IMR-90 (cell line): ENCODE results near the gene TSTD2. TPM values are rescaled to one million over a fixed set of nuclear protein-coding genes. Genes with fewer than 3 reads are reported as not detected.

Experiments
- ATAC-seq: fragments of 200-7000 bp; cut with Tn5 transposase; 2 replicates; pipeline ENCODE4 v1.9.1; 2020; ENCODE audit warnings: low read depth, mild to moderate bottlenecking, moderate library complexity
- BruUV-seq: library from RNA; stranded (reverse); fragments of 400-500 nt; replicated peaks from 2 replicates; lab custom pipeline; 2021; lab: Mats Ljungman, UMichigan
- CTCF ChIA-PET: fragments of 300-600 bp; formaldehyde crosslinking; extraction: SDS; loops from one replicate; lab custom pipeline; 2021; ENCODE audit warnings: antibody characterized with exemption; lab: Yijun Ruan, JAX
- POLR2A ChIA-PET: fragments of 300-600 bp; sonication (Branson Sonifier 250); formaldehyde crosslinking; loops from one replicate; lab custom pipeline; 2022; ENCODE audit warnings: antibody characterized with exemption; ENCODE audit not compliant: unreplicated experiment; lab: Charles Lee
- DNase-seq: peaks from one replicate; pipeline ENCODE4 v3.0.0; 2013
- H2AFZ ChIP-seq: replicated peaks from 2 replicates; pipeline ENCODE3; 2013; ENCODE audit warnings: low read length, mild to moderate bottlenecking; ENCODE audit not compliant: poor library complexity
- H2AK5ac ChIP-seq: 2 replicates; pipeline ENCODE4 v1.6.1; 2013; ENCODE audit warnings: low read depth, low read length, inconsistent platforms
- H2AK9ac ChIP-seq: replicated peaks from 2 replicates; pipeline ENCODE3; 2013; ENCODE audit warnings: mild to moderate bottlenecking, low read depth, low read length, moderate library complexity; ENCODE audit not compliant: poor library complexity
- H2BK120ac ChIP-seq: 2 replicates; pipeline ENCODE4 v1.6.1; 2013; ENCODE audit warnings: low read depth, low read length, inconsistent platforms
- H2BK15ac ChIP-seq: 3 replicates; pipeline ENCODE4 v1.6.1; 2013; ENCODE audit warnings: low read depth, low read length, inconsistent platforms
- H2BK20ac ChIP-seq: 2 replicates; pipeline ENCODE4 v1.6.1; 2013; ENCODE audit warnings: low read depth, mild to moderate bottlenecking, inconsistent platforms, low read length, moderate library complexity
- H2BK5ac ChIP-seq: 2 replicates; pipeline ENCODE4 v1.6.1; 2013; ENCODE audit warnings: mild to moderate bottlenecking, low read depth, low read length, inconsistent platforms; ENCODE audit not compliant: poor library complexity, severe bottlenecking
- H3K14ac ChIP-seq: replicated peaks from 2 replicates; pipeline ENCODE4 v1.6.1; 2013; ENCODE audit warnings: low read depth, low read length, inconsistent platforms
- H3K18ac ChIP-seq: 2 replicates; pipeline ENCODE4 v1.6.1; 2013; ENCODE audit warnings: low read depth, low read length, control low read depth
- H3K23ac ChIP-seq: 2 replicates; pipeline ENCODE4 v1.6.1; 2013; ENCODE audit warnings: low read depth, low read length, inconsistent platforms
- H3K27ac ChIP-seq: 2 replicates; pipeline ENCODE4 v1.5.1; 2013; ENCODE audit warnings: mild to moderate bottlenecking, control low read depth, low read length; ENCODE audit not compliant: insufficient read depth
- H3K27me3 ChIP-seq: 2 replicates; pipeline ENCODE4 v1.6.1; 2013; ENCODE audit warnings: low read length; ENCODE audit not compliant: control insufficient read depth, insufficient read depth
- H3K36me3 ChIP-seq: 2 replicates; pipeline ENCODE4 v1.6.1; 2013; ENCODE audit warnings: low read length, mixed read lengths; ENCODE audit not compliant: control insufficient read depth, insufficient read depth
- H3K4ac ChIP-seq: 2 replicates; pipeline ENCODE4 v1.6.1; 2013; ENCODE audit warnings: low read depth, low read length, inconsistent platforms
- H3K4me1 ChIP-seq: 2 replicates; pipeline ENCODE4 v1.6.1; 2013; ENCODE audit warnings: low read length, mixed read lengths; ENCODE audit not compliant: control insufficient read depth, insufficient read depth
- H3K4me2 ChIP-seq: 2 replicates; pipeline ENCODE4 v1.6.1; 2013; ENCODE audit warnings: low read depth, mild to moderate bottlenecking, control low read depth, low read length, moderate library complexity
- H3K4me3 ChIP-seq: 2 replicates; pipeline ENCODE4 v1.5.1; 2013; ENCODE audit warnings: low read depth, mild to moderate bottlenecking, control low read depth, low read length, moderate library complexity; ENCODE audit not compliant: insufficient read depth
- H3K56ac ChIP-seq: 2 replicates; pipeline ENCODE4 v1.6.1; 2013; ENCODE audit warnings: low read length, inconsistent platforms; ENCODE audit not compliant: insufficient read depth; ENCODE audit errors: extremely low read depth
- H3K79me1 ChIP-seq, 2 experiments: 2 replicates each; pipeline ENCODE4 v1.6.1; 2013; ENCODE audit warnings: low read length in 2 of 2, inconsistent platforms in 1 of 2, low read depth in 1 of 2
- H3K9ac ChIP-seq: 2 replicates; pipeline ENCODE4 v1.6.1; 2013; ENCODE audit warnings: low read depth, low read length, control low read depth
- H3K9me1 ChIP-seq: 2 replicates; pipeline ENCODE4 v1.6.1; 2013; ENCODE audit warnings: low read length, inconsistent platforms; ENCODE audit not compliant: insufficient read depth
- H3K9me3 ChIP-seq: 2 replicates; pipeline ENCODE4 v1.6.1; 2013; ENCODE audit warnings: low read length; ENCODE audit not compliant: control insufficient read depth, insufficient read depth
- H4K20me1 ChIP-seq: 2 replicates; pipeline ENCODE4 v1.6.1; 2013; ENCODE audit warnings: low read length, inconsistent platforms; ENCODE audit not compliant: insufficient read depth
- H4K5ac ChIP-seq: 2 replicates; pipeline ENCODE4 v1.6.1; 2013; ENCODE audit warnings: mild to moderate bottlenecking, low read depth, low read length, control low read depth
- H4K8ac ChIP-seq, 2 experiments: 2 replicates each; pipeline ENCODE4 v1.6.1; 2013; ENCODE audit warnings: low read depth in 2 of 2, low read length in 2 of 2, control low read depth in 1 of 2, inconsistent platforms in 1 of 2
- H4K91ac ChIP-seq: 2 replicates; pipeline ENCODE4 v1.6.1; 2013; ENCODE audit warnings: low read depth, low read length, inconsistent platforms; ENCODE audit not compliant: insufficient read depth
- BHLHE40 ChIP-seq: fragments of 150-350 bp; IDR thresholded peaks from 2 replicates; pipeline ENCODE4 v1.6.1; 2016; ENCODE audit warnings: mild to moderate bottlenecking, low read depth, low read length
- CEBPB ChIP-seq: IDR thresholded peaks from 2 replicates; pipeline ENCODE4 v1.6.1; 2012; ENCODE audit warnings: low read depth, low read length, improper control_type of control experiment
- CHD1 ChIP-seq: IDR thresholded peaks from 2 replicates; pipeline ENCODE4 v1.6.1; 2012; ENCODE audit warnings: low read depth, low read length, improper control_type of control experiment
- CTCF ChIP-seq: conservative IDR thresholded peaks from 2 replicates; pipeline ENCODE4 v1.5.1; 2012; ENCODE audit warnings: mild to moderate bottlenecking, low read depth, low read length, improper control_type of control experiment
- ELK1 ChIP-seq: fragments of 150-350 bp; IDR thresholded peaks from 2 replicates; pipeline ENCODE4 v1.6.1; 2016; ENCODE audit warnings: low read depth, mild to moderate bottlenecking, low read length, moderate library complexity, borderline replicate concordance
- MAFK ChIP-seq: IDR thresholded peaks from 2 replicates; pipeline ENCODE4 v1.6.1; 2012; ENCODE audit warnings: low read depth, low read length, improper control_type of control experiment
- MAZ ChIP-seq: IDR thresholded peaks from 2 replicates; pipeline ENCODE4 v1.6.1; 2012; ENCODE audit warnings: low read depth, mild to moderate bottlenecking, low read length, improper control_type of control experiment, moderate library complexity, borderline replicate concordance
- MXI1 ChIP-seq: IDR thresholded peaks from 2 replicates; pipeline ENCODE4 v1.6.1; 2012; ENCODE audit warnings: low read depth, mild to moderate bottlenecking, low read length, moderate library complexity, borderline replicate concordance
- NFE2L2 ChIP-seq: fragments of 150-350 bp; IDR thresholded peaks from 2 replicates; pipeline ENCODE4 v1.6.1; 2016; ENCODE audit warnings: low read depth, mild to moderate bottlenecking, low read length
- POLR2A ChIP-seq: IDR thresholded peaks from 2 replicates; pipeline ENCODE4 v1.6.1; 2012; ENCODE audit warnings: mild to moderate bottlenecking, low read depth, low read length
- RFX5 ChIP-seq: IDR thresholded peaks from 2 replicates; pipeline ENCODE4 v1.8.0; 2012; ENCODE audit warnings: low read depth, mild to moderate bottlenecking, low read length, moderate library complexity
- WGBS, 2 experiments: methylation state at CpG; one replicate each; pipeline versions ENCODE4 v1.1.5 to v1.1.7; 2013; ENCODE audit warnings: missing lambda C conversion rate in 2 of 2; ENCODE audit not compliant: insufficient read length in 1 of 2; ENCODE audit errors: extremely low coverage in 2 of 2; 5-methylcytosine and 5-hydroxymethylcytosine counted together
- dilution Hi-C: fragments of 300-500 bp; cut with HindIII; formaldehyde crosslinking; loops from one replicate; pipeline ENCODE4 v1.14.3; 2018; ENCODE audit warnings: low sequenced_read_pairs; ENCODE audit not compliant: unreplicated experiment
- in situ Hi-C: fragments of 300-500 bp; cut with MboI; formaldehyde crosslinking; loops from 3 replicates; pipeline ENCODE4 v1.14.3; 2019; ENCODE audit warnings: low sequenced_read_pairs, inconsistent platforms, mixed read lengths
- intact Hi-C: fragments of 100-400 bp; cut with micrococcal nuclease; formaldehyde crosslinking; loops from 2 replicates; pipeline ENCODE4 v1.10.0; 2022
- polyA plus RNA-seq, 3 experiments: library from polyadenylated mRNA; depleted of rRNA; stranded (reverse); fragments of >200 nt; gene quantifications; 2 replicates each; pipeline ENCODE4 v1.2.3, GENCODE V29; 2012; ENCODE audit warnings: low replicate concordance in 1 of 3
- total RNA-seq: library from RNA; depleted of rRNA; stranded (reverse); fragments of >200 nt; gene quantifications from 2 replicates; pipeline ENCODE4 v1.2.3, GENCODE V29; 2012

Gene TSTD2
- total and polyA plus RNA-seq, 2 of the 4 experiments (the other 2 are of a cell fraction): 11.2 to 16.3 TPM

- TF ChIP-seq MAZ (no peak), POLR2A (no peak), CEBPB (no peak)
Measured at GRCh38 chr9:97567894-97568202, 65.3 kb downstream of the TSTD2 start (continued).

GRCh38 chr9:97567182-97567893, 65.8 kb downstream of the TSTD2 start:
- Histone ChIP-seq H3K9me3 (no peaks in the 10 kb centered on the region), H3K79me1 (no peaks in the 10 kb centered on the region), H3K36me3 (peaks cover 12% of the 10 kb centered on the region), H2BK120ac (no peak overlapping the region), H2BK20ac (no peak overlapping the region), H2BK15ac (no peak overlapping the region), H3K4ac (no peak overlapping the region), H4K8ac (no peak overlapping the region), H3K9me1 (no peaks in the 10 kb centered on the region), H3K4me2 (no peak overlapping the region), H2BK5ac (no peak overlapping the region), H3K4me1 (peaks cover 4% of the 10 kb centered on the region; the same call in 1 of the 2 replicates), H3K23ac (no peak overlapping the region), H3K9ac (no peak overlapping the region), H2AFZ (no peak overlapping the region), H4K5ac (no peak overlapping the region), H3K4me3 (no peak overlapping the region), H4K20me1 (no peaks in the 10 kb centered on the region), H3K14ac (no peak overlapping the region), H4K91ac (no peak overlapping the region), H2AK5ac (no peak overlapping the region), H3K56ac (no peak overlapping the region), H3K18ac (no peak overlapping the region), H3K27ac (no peak overlapping the region), H2AK9ac (no peak overlapping the region), H3K27me3 (no peaks in the 10 kb centered on the region)
- WGBS, 2 experiments: 59% methylated on average over 7 of the region's 9 CpGs; no CpG with 5 or more reads in 1 of the 2 experiments
- CTCF ChIA-PET: interaction anchor here (0.6 kb wide), 1 partner anchor 143 kb away, joined by 8 read pairs; no protein-coding TSS in a partner anchor
- TF ChIP-seq CTCF (no peak), ELK1 (no peak), MXI1 (no peak), POLR2A (no peak), BHLHE40 (no peak), CHD1 (no peak), MAFK (no peak), RFX5 (no peak), NFE2L2 (no peak)
- dilution Hi-C loops (no loop called here), in situ Hi-C loops (no loop called here), intact Hi-C loops (no loop called here)
- POLR2A ChIA-PET: no interaction called here
- BruUV-seq: no TSS peak
- DNase-seq (no peak), ATAC-seq (no peak)
